ENCODE data around the gene DHCR24.

Gene DHCR24

GRCh38 chr1:54800899-54801759 is 85.9 kb downstream of the DHCR24 start, which contains the start of gene TTC22:
Gene TTC22 (minus strand): TSS chr1:54801323. CDS start chr1:54801163, 160 bp downstream.
- DNase-seq (ENCODE audit: low spot score): peak; percentile 79

DNA sequence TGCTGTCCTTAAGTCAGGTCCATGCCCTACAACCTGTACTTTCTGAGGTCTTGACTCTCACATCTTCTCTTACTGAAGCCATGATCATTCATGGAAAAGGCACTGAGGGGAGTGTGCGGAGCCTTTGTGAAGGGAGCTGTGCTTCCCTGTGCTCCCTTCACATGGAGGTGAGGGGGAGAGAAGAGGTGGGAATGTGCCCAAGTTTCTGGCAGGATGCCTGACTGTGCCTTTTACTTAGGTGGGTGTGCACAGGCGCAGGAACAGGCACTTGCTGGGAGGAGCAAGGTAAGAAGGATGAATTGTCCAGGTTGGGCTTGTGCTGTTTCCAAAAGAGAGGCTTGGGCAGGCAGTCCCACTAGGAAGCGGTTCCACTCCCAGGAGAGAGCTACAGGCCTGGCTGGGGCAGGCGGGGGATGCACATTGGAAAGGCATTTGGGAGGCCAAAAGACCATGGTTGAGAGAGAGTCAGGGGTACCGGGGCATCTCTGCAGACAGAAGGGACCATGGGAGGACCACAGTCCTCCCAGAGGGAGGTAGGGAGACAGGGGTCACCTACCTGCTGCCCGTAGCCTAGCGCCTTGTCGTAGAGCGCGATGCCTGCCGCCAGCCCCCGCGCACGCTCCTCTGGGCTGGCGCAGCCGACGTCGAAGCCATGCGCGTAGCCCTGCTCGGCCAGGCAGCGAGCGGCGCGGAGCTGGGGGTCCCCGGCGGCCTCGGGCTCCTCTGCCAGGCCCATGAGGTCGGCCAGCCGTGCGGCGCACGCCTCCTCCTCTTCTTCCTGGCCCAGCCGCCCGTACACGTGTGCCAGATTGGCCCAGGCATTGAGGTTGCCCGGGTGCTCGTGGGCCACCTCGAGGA is 86.7 kb downstream of the DHCR24 start:
- no peak for DNase-seq (ENCODE audit: low spot score)
